Naive thymus-derived CD4-positive, alpha-beta T cell (primary cell): ENCODE results near the gene MED7. TPM values are rescaled to one million over a fixed set of nuclear protein-coding genes. Genes with fewer than 3 reads are reported as not detected.

Source experiments
- ATAC-seq: fragments of 150-1000 bp; cut with Tn5 transposase; 2 replicates; pipeline ENCODE4 v1.10.0; 2021; ENCODE audit warnings: mild to moderate bottlenecking, moderate library complexity
- CTCF ChIA-PET: fragments of 350-600 bp; sonication (Branson Sonifier 250); formaldehyde crosslinking; loops from one replicate; lab custom pipeline; 2021; ENCODE audit warnings: antibody characterized with exemption; lab: Charles Lee
- POLR2A ChIA-PET: fragments of 350-600 bp; sonication (Branson Sonifier 250); formaldehyde crosslinking; loops from one replicate; lab custom pipeline; 2021; ENCODE audit warnings: antibody characterized with exemption, inconsistent platforms; lab: Charles Lee
- DNase-seq, 9 donors: peaks; one replicate each; pipeline versions ENCODE4 v3.0.0 to v3.0.0-alpha.2; 2020 to 2022; ENCODE audit warnings: mixed read lengths in 1 of 9
- H3K27ac ChIP-seq: one replicate; pipeline ENCODE4 v1.7.0; 2013; ENCODE audit warnings: mild to moderate bottlenecking, low read depth, low read length, moderate library complexity
- H3K27me3 ChIP-seq, 2 donors: one replicate each; pipeline ENCODE4 v1.7.0; 2013; ENCODE audit warnings: low read length in 2 of 2, mild to moderate bottlenecking in 2 of 2, moderate library complexity in 2 of 2; ENCODE audit not compliant: control insufficient read depth in 2 of 2, insufficient read depth in 2 of 2
- H3K36me3 ChIP-seq, 3 experiments: 1 replicate in 2 of 3; 2 replicates in 1 of 3; pipeline ENCODE4 v1.7.0; 2013; ENCODE audit warnings: low read length in 3 of 3, mild to moderate bottlenecking in 3 of 3, moderate library complexity in 1 of 3; ENCODE audit not compliant: insufficient read depth in 3 of 3, control insufficient read depth in 2 of 3
- H3K4me1 ChIP-seq, 2 donors: one replicate each; pipeline ENCODE4 v1.7.0; 2013; ENCODE audit warnings: low read length in 2 of 2, mild to moderate bottlenecking in 2 of 2, moderate library complexity in 1 of 2; ENCODE audit not compliant: control insufficient read depth in 2 of 2, insufficient read depth in 2 of 2
- H3K4me3 ChIP-seq: 2 replicates; pipeline ENCODE4 v1.7.0; 2013; ENCODE audit warnings: mild to moderate bottlenecking, low read length
- H3K9me3 ChIP-seq, 3 experiments: 1 replicate in 2 of 3; 2 replicates in 1 of 3; pipeline ENCODE4 v1.7.0; 2013; ENCODE audit warnings: low read length in 3 of 3; ENCODE audit not compliant: control insufficient read depth in 2 of 3
- H3K27ac Mint-ChIP-seq, 9 donors: one replicate each; pipeline ENCODE4 v1.8.0; 2020 to 2022; ENCODE audit warnings: mixed read lengths in 9 of 9, mild to moderate bottlenecking in 8 of 9, moderate library complexity in 5 of 9, inconsistent platforms in 2 of 9
- H3K27me3 Mint-ChIP-seq, 5 donors: one replicate each; pipeline ENCODE4 v1.8.0; 2021 to 2022; ENCODE audit warnings: mixed read lengths in 5 of 5, mild to moderate bottlenecking in 1 of 5
- H3K36me3 Mint-ChIP-seq, 5 donors: one replicate each; pipeline ENCODE4 v1.8.0; 2020 to 2022; ENCODE audit warnings: mixed read lengths in 5 of 5, mild to moderate bottlenecking in 3 of 5, inconsistent platforms in 1 of 5
- H3K4me1 Mint-ChIP-seq, 7 donors: one replicate each; pipeline ENCODE4 v1.8.0; 2020 to 2022; ENCODE audit warnings: mixed read lengths in 7 of 7, mild to moderate bottlenecking in 3 of 7, inconsistent platforms in 1 of 7
- H3K4me3 Mint-ChIP-seq, 10 donors: one replicate each; pipeline ENCODE4 v1.8.0; 2020 to 2022; ENCODE audit warnings: mild to moderate bottlenecking in 10 of 10, mixed read lengths in 10 of 10, moderate library complexity in 6 of 10, inconsistent platforms in 2 of 10
- H3K9me3 Mint-ChIP-seq, 11 donors: one replicate each; pipeline ENCODE4 v1.8.0; 2020 to 2022; ENCODE audit warnings: mixed read lengths in 11 of 11, mild to moderate bottlenecking in 4 of 11, inconsistent platforms in 1 of 11, moderate library complexity in 1 of 11
- intact Hi-C, 2 donors: fragments of 100-400 bp; cut with micrococcal nuclease; formaldehyde crosslinking; loops; one replicate each; pipeline ENCODE4 v1.15.1; 2023
- polyA plus RNA-seq, 2 donors: library from polyadenylated mRNA; unstranded; fragments of 300-500 nt; fragmentation: Illumina TruSeq; gene quantifications; one replicate each; pipeline ENCODE4 v1.2.3, GENCODE V29; 2021
- total RNA-seq, 6 experiments: library from RNA in 5 of 6; stranded (reverse) in 5 of 6; gene quantifications; 1 replicate in 5 of 6; 2 replicates in 1 of 6; pipeline ENCODE4 v1.2.3 and lab custom pipeline; 2021 to 2026

Gene MED7
- total and polyA plus RNA-seq, 7 experiments from 2014 or later, result 5.8 to 20.5 (median 14.2) TPM

GRCh38 chr5:157121709-157122108 is 21.0 kb downstream of the MED7 start:
- peaks cover 0 to 34% (median 18%) of the 10 kb centered on the region in 11 donors for H3K9me3 Mint-ChIP-seq
- H3K36me3 ChIP-seq, result no peaks in the 10 kb centered on the region
- intact Hi-C loops, result no loop called here
- H3K4me3 Mint-ChIP-seq, result no peak overlapping the region
- CTCF ChIA-PET, result no interaction called here
- H3K4me1 ChIP-seq, result peaks cover 0 to under 1% of the 10 kb centered on the region in 2 donors
- H3K9me3 ChIP-seq, result peaks cover 0 to 6% (median 0%) of the 10 kb centered on the region in 3 experiments
- DNase-seq (no peak), ATAC-seq (no peak)
- H3K27me3 ChIP-seq, result no peaks in the 10 kb centered on the region
- POLR2A ChIA-PET, result interaction anchor here (1.0 kb wide), 1 partner anchor 21 kb away, joined by 4 read pairs; the partner anchor contains the start of gene MED7
- H3K4me1 Mint-ChIP-seq, result peaks cover 1 to 8% (median 7%) of the 10 kb centered on the region in 7 donors
- H3K27ac Mint-ChIP-seq, result no peak overlapping the region
- no peak overlapping the region for H3K4me3 ChIP-seq
- H3K36me3 Mint-ChIP-seq, result peaks cover 3 to 51% (median 20%) of the 10 kb centered on the region in 5 donors
- H3K27ac ChIP-seq, result no peak overlapping the region
- H3K27me3 Mint-ChIP-seq, result peaks cover 0 to 2% (median 0%) of the 10 kb centered on the region in 5 donors

GRCh38 chr5:157120102-157120501 is 22.6 kb downstream of the MED7 start:
- ChIA-PET CTCF (interaction anchor here (0.6 kb wide), 1 partner anchor 227 kb away, joined by 3 read pairs; no protein-coding TSS in a partner anchor), POLR2A (interaction anchor here (0.6 kb wide), 1 partner anchor 22 kb away, joined by 3 read pairs; no protein-coding TSS in a partner anchor)
- Mint-ChIP-seq H3K36me3 (peaks cover 3 to 47% (median 20%) of the 10 kb centered on the region in 5 donors), H3K27me3 (peaks cover 0 to 2% (median 0%) of the 10 kb centered on the region in 5 donors), H3K9me3 (peaks cover 0 to 28% (median 18%) of the 10 kb centered on the region in 11 donors), H3K4me1 (peaks cover 7 to 16% (median 13%) of the 10 kb centered on the region in 7 donors), H3K27ac (no peak overlapping the region), H3K4me3 (no peak overlapping the region)
- no peak for ATAC-seq
- peaks cover 0 to 6% (median 0%) of the 10 kb centered on the region in 3 experiments for H3K9me3 ChIP-seq
- no peak for DNase-seq
- H3K27ac ChIP-seq, result no peak overlapping the region
- intact Hi-C loops, result no loop called here
- no peak overlapping the region for H3K4me3 ChIP-seq
- H3K4me1 ChIP-seq, result peaks cover 3 to 6% of the 10 kb centered on the region in 2 donors
- H3K36me3 ChIP-seq, result no peaks in the 10 kb centered on the region
- H3K27me3 ChIP-seq, result no peaks in the 10 kb centered on the region

GRCh38 chr5:157116483-157116954 is 26.1 kb downstream of the MED7 start:
- intact Hi-C loops, result no loop called here
- no peaks in the 10 kb centered on the region for H3K27me3 ChIP-seq
- DNase-seq (peak in 1 of 9 donors; percentile 35), ATAC-seq (no peak)
- ChIA-PET CTCF (interaction anchor here (1.3 to 2.0 kb wide), 2 partner anchors 16 to 19 kb away, joined by 6 to 8 read pairs; no protein-coding TSS in a partner anchor), POLR2A (interaction anchor here (0.5 to 1.3 kb wide), 4 partner anchors 18 to 121 kb away, joined by 3 to 6 read pairs (median 4); partner anchors contain the start of gene MED7)
- no peaks in the 10 kb centered on the region for H3K36me3 ChIP-seq
- peaks cover 3 to 6% of the 10 kb centered on the region in 2 donors for H3K4me1 ChIP-seq
- no peak overlapping the region for H3K4me3 ChIP-seq
- peaks cover 0 to 10% (median 6%) of the 10 kb centered on the region in 11 donors for H3K9me3 Mint-ChIP-seq
- H3K4me3 Mint-ChIP-seq, result peak overlapping the region in 9 of 10 donors; percentile 0 to 77 (median 13)
- H3K36me3 Mint-ChIP-seq, result peaks cover 0 to 21% (median 4%) of the 10 kb centered on the region in 5 donors
- peaks cover 7 to 37% (median 13%) of the 10 kb centered on the region in 7 donors for H3K4me1 Mint-ChIP-seq
- H3K27me3 Mint-ChIP-seq, result no peaks in the 10 kb centered on the region
- H3K27ac ChIP-seq, result no peak overlapping the region
- peak overlapping the region in 7 of 9 donors; percentile 5 to 75 (median 38) for H3K27ac Mint-ChIP-seq
- H3K9me3 ChIP-seq, result peaks cover 0 to 6% (median 0%) of the 10 kb centered on the region in 3 experiments

GRCh38 chr5:157115502-157115901 is 27.2 kb downstream of the MED7 start:
- Histone ChIP-seq H3K9me3 (no peaks in the 10 kb centered on the region), H3K27me3 (no peaks in the 10 kb centered on the region), H3K36me3 (no peaks in the 10 kb centered on the region), H3K4me1 (peaks cover 3 to 6% of the 10 kb centered on the region in 2 donors), H3K4me3 (no peak overlapping the region), H3K27ac (no peak overlapping the region)
- H3K36me3 Mint-ChIP-seq, result peaks cover 0 to 11% (median 0%) of the 10 kb centered on the region in 5 donors
- H3K9me3 Mint-ChIP-seq, result peaks cover 0 to 3% (median 0%) of the 10 kb centered on the region in 11 donors
- intact Hi-C loops, result no loop called here
- no peak overlapping the region for H3K27ac Mint-ChIP-seq
- no peak overlapping the region for H3K4me3 Mint-ChIP-seq
- ChIA-PET CTCF (interaction anchor here (1.3 kb wide), 1 partner anchor 17 kb away, joined by 8 read pairs; no protein-coding TSS in a partner anchor), POLR2A (interaction anchor here (0.5 to 1.3 kb wide), 3 partner anchors 14 to 316 kb away, joined by 3 to 5 read pairs (median 4); partner anchors contain the start of gene MED7)
- peaks cover 7 to 45% (median 14%) of the 10 kb centered on the region in 7 donors for H3K4me1 Mint-ChIP-seq
- DNase-seq (no peak), ATAC-seq (no peak)
- no peaks in the 10 kb centered on the region for H3K27me3 Mint-ChIP-seq

GRCh38 chr5:157115012-157115411 is 27.7 kb downstream of the MED7 start:
- no peak overlapping the region for H3K4me3 Mint-ChIP-seq
- H3K27ac Mint-ChIP-seq, result no peak overlapping the region
- peaks cover 7 to 48% (median 15%) of the 10 kb centered on the region in 7 donors for H3K4me1 Mint-ChIP-seq
- intact Hi-C loops, result no loop called here
- ChIA-PET CTCF (no interaction called here), POLR2A (interaction anchor here (0.6 kb wide), 1 partner anchor 316 kb away, joined by 3 read pairs; no protein-coding TSS in a partner anchor)
- H3K27ac ChIP-seq, result no peak overlapping the region
- peak; percentile 16 for ATAC-seq
- peaks cover 3 to 6% of the 10 kb centered on the region in 2 donors for H3K4me1 ChIP-seq
- H3K36me3 Mint-ChIP-seq, result peaks cover 0 to 8% (median 0%) of the 10 kb centered on the region in 5 donors
- no peaks in the 10 kb centered on the region for H3K27me3 ChIP-seq
- no peaks in the 10 kb centered on the region for H3K9me3 ChIP-seq
- H3K36me3 ChIP-seq, result no peaks in the 10 kb centered on the region
- DNase-seq, result no peak
- peaks cover 0 to 3% (median 0%) of the 10 kb centered on the region in 11 donors for H3K9me3 Mint-ChIP-seq
- H3K27me3 Mint-ChIP-seq, result no peaks in the 10 kb centered on the region
- no peak overlapping the region for H3K4me3 ChIP-seq

GRCh38 chr5:157113002-157113401 is 29.7 kb downstream of the MED7 start:
- peak overlapping the region in 1 of 10 donors; percentile 74 for H3K4me3 Mint-ChIP-seq
- no peaks in the 10 kb centered on the region for H3K9me3 Mint-ChIP-seq
- H3K36me3 Mint-ChIP-seq, result peaks cover 0 to 10% (median 0%) of the 10 kb centered on the region in 5 donors
- no peak overlapping the region for H3K4me3 ChIP-seq
- H3K27me3 Mint-ChIP-seq, result no peaks in the 10 kb centered on the region
- DNase-seq, result no peak
- intact Hi-C loops, result no loop called here
- ChIA-PET POLR2A (no interaction called here), CTCF (no interaction called here)
- H3K4me1 ChIP-seq, result peaks cover 16 to 24% of the 10 kb centered on the region in 2 donors
- H3K27ac ChIP-seq, result no peak overlapping the region
- H3K9me3 ChIP-seq, result no peaks in the 10 kb centered on the region
- H3K36me3 ChIP-seq, result no peaks in the 10 kb centered on the region
- H3K4me1 Mint-ChIP-seq, result peaks cover 17 to 62% (median 35%) of the 10 kb centered on the region in 7 donors
- no peaks in the 10 kb centered on the region for H3K27me3 ChIP-seq
- ATAC-seq, result no peak
- H3K27ac Mint-ChIP-seq, result peak overlapping the region in 1 of 9 donors; percentile 88
